Myometrial cell (primary cell): ENCODE results near the gene KAZALD1. TPM values are rescaled to one million over a fixed set of nuclear protein-coding genes. Genes with fewer than 3 reads are reported as not detected.

Experiments used
- total RNA-seq: library from RNA; depleted of rRNA; stranded (reverse); fragments of >200 nt; gene quantifications from 2 replicates; pipeline ENCODE4 v1.2.3, GENCODE V29; 2015

Gene KAZALD1
- total RNA-seq, result 9.4 and 9.8 TPM in 2 replicates

GRCh38 chr10:101061624-101062231, at the start of gene KAZALD1:
Gene KAZALD1, plus strand, starts transcription at chr10:101061989. Its CDS starts 604 bp downstream, at chr10:101062593.

DNA sequence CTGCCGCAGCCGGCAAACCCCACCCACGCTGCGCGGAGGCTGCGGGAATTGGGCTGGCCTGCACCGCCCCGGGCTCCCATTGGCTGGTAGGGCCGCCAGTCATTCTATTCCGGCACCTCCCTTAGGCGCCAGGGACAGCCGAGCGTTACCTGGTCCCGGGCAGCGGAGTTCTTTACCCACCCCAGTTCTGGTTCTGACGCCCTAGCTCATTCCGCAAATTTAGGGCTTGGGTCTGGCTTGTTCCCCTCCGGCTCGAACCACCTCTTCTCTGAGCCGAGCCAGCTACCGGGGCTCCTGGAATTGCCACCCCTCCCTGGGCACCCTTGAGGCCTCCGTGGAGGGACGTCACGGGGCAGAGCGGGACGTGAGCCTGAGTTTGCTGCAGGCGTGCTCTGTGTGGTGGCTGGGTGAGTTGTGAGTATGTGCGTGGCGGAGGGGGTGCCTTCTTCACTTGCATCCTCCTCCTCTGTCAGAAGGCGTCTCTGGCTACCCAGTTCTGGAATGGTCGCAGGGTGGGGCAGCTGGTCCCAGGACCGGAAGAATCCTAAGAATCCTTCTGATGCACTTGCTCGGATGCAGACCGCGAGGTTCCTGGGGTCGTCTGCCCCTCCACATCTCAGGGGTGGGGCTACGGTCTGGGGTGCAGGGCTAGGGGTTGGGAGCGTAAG, 30.5 kb upstream of the KAZALD1 start, which contains the start of the genes PDZD7 and SFXN3:
TSS of gene PDZD7 (minus strand) at position 2 of the 668 bp plus-strand sequence. CDS start 910 bp downstream, outside the sequence.
TSS of gene SFXN3 (plus strand) at position 107 of the 668 bp plus-strand sequence. CDS start 3,461 bp downstream, outside the sequence.

Other genes with a start within 250 kb of the KAZALD1 start
- 29.1 and 34.6 TPM in 2 replicates for gene SLF2, start 149.0 kb upstream of the KAZALD1 start, total RNA-seq
- 0.29 and 0.89 TPM in 2 replicates for gene SEMA4G, start 92.5 kb upstream of the KAZALD1 start, total RNA-seq
- gene MRPL43, start 74.5 kb upstream of the KAZALD1 start, total RNA-seq, result 119 and 129 TPM in 2 replicates
- 1.7 and 3.7 TPM in 2 replicates for gene TWNK, start 74.4 kb upstream of the KAZALD1 start, total RNA-seq
- gene LZTS2, start 62.2 kb upstream of the KAZALD1 start, total RNA-seq, result 81.7 and 109 TPM in 2 replicates
- 1.4 and 2.6 TPM in 2 replicates for gene PDZD7, start 30.9 kb upstream of the KAZALD1 start, total RNA-seq
- gene SFXN3, start 30.8 kb upstream of the KAZALD1 start, total RNA-seq, result 48.7 and 61.7 TPM in 2 replicates
- gene TLX1, start 69.3 kb downstream of the KAZALD1 start, total RNA-seq, result not detected in 2 replicates
- gene LBX1, start 167.5 kb downstream of the KAZALD1 start, total RNA-seq, result not detected in 2 replicates